HG02798 (cell line): ENCODE measurements around the gene CBARP.

Source experiments
- ATAC-seq: cut with Tn5 transposase; IDR thresholded peaks from one replicate; pipeline ENCODE4 v1.9.1; 2021; ENCODE audit warnings: mild to moderate bottlenecking; ENCODE audit not compliant: unreplicated experiment, poor library complexity

CBARP gene

DNA sequence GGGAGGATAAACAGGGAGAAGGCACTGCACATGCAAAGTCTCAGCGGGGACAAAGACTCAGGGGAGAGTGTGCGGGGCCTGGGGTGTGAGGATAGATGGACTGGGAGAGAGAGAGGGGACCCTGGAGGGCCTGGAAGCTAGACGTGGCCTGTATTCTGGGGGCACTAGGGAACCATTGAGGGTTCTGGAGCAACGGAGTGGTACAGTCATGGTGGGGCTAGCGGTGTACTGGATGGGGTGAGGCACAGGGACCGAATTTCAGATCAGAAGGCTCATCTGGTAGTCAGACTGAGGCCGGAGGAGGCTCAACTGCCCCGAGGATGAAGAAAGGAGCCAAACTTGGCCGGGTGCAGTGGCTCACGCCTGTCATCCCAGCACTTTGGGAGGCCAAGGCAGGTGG lies 55.7 kb downstream of the CBARP start:
- no peak for ATAC-seq

DNA sequence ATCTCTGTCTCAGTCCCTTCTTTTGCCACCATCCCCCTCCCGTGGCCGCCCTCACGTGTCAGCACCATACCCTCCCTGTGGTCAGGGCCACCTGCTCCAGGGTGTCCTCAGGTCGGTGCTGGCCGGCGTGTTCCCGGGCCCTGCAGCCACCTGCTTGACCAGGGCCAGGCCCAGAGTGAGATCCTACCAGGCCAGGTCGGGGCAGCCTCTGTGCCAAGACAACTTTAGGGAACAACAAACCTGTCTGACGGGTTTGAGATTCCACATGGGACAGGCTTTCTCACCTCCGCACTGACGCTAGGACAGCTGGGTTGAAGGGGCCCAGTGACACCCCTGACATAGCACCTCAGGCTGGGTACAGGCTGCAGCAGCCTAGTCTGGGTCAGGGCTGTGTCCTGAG lies 56.2 kb downstream of the CBARP start:
- no peak for ATAC-seq
